SJCRH30 (cell line): Measurements from ENCODE around the gene GDI2. TPM values are rescaled to one million over a fixed set of nuclear protein-coding genes. Genes with fewer than 3 reads are reported as not detected.
"Not testable (repeated sequence)": the region's sequence is repeated elsewhere in the genome, so short reads cannot be mapped to it uniquely, and the experiment has no call there.

ENCODE experiments used
- DNase-seq, 2 experiments: peaks; one replicate each; pipeline ENCODE4 v3.0.0-alpha.2; 2015 to 2020
- H3K27ac ChIP-seq: fragments of 250-450 bp; sonication (Bioruptor Pico); 2 replicates; pipeline ENCODE4 v1.5.1; 2020; ENCODE audit warnings: mild to moderate bottlenecking, moderate library complexity
- H3K27me3 ChIP-seq: fragments of 250-450 bp; sonication (Bioruptor Pico); 2 replicates; pipeline ENCODE4 v1.5.1; 2020; ENCODE audit warnings: mild to moderate bottlenecking, moderate library complexity
- H3K36me3 ChIP-seq: fragments of 250-450 bp; sonication (Bioruptor Pico); 2 replicates; pipeline ENCODE4 v1.5.1; 2020; ENCODE audit warnings: mild to moderate bottlenecking, moderate library complexity
- H3K4me1 ChIP-seq: fragments of 250-450 bp; sonication (Bioruptor Pico); 2 replicates; pipeline ENCODE4 v1.5.1; 2020; ENCODE audit warnings: mild to moderate bottlenecking, moderate library complexity
- H3K4me3 ChIP-seq: fragments of 250-450 bp; sonication (Bioruptor Pico); 2 replicates; pipeline ENCODE4 v1.5.1; 2020; ENCODE audit warnings: mild to moderate bottlenecking, moderate library complexity
- H3K9me3 ChIP-seq: fragments of 250-450 bp; sonication (Bioruptor Pico); replicated peaks from 2 replicates; pipeline ENCODE4 v1.5.1; 2020; ENCODE audit warnings: mild to moderate bottlenecking, moderate library complexity
- total RNA-seq: library from RNA; depleted of rRNA; stranded (reverse); fragments of >200 nt; shearing (Covaris generic); gene quantifications from 2 replicates; pipeline ENCODE4 v1.2.3, GENCODE V29; 2014

The GDI2 gene
- total RNA-seq, 1 experiment from 2014 or later: 291 TPM

GRCh38 chr10:5813091-5813340 is 218 bp downstream of the GDI2 start:
- Histone ChIP-seq H3K27ac (peak overlapping the region; percentile 96), H3K27me3 (no peaks in the 10 kb centered on the region), H3K36me3 (no peaks in the 10 kb centered on the region; the same call in none of the 2 replicates), H3K4me1 (no peaks in the 10 kb centered on the region), H3K9me3 (no peaks in the 10 kb centered on the region), H3K4me3 (peak overlapping the region; percentile 100)
- DNase-seq: no peak

- peak; percentile 32 to 39 for DNase-seq
- peak overlapping the region; percentile 96 for H3K27ac ChIP-seq
- peak overlapping the region; percentile 100 for H3K4me3 ChIP-seq
Measured at GRCh38 chr10:5812283-5813090, 747 bp downstream of the GDI2 start.

GRCh38 chr10:5811387-5811821 is 1.8 kb downstream of the GDI2 start:
- DNase-seq: peak in 1 of 2 experiments; percentile 38
- Histone ChIP-seq H3K36me3 (peaks cover 5% of the 10 kb centered on the region), H3K4me3 (peak overlapping the region; percentile 100), H3K9me3 (no peaks in the 10 kb centered on the region), H3K4me1 (no peaks in the 10 kb centered on the region), H3K27me3 (no peaks in the 10 kb centered on the region), H3K27ac (no peak overlapping the region; the same call in 1 of the 2 replicates)

More at GRCh38 chr10:5812283-5813090, 747 bp downstream of the GDI2 start:
- no peaks in the 10 kb centered on the region for H3K9me3 ChIP-seq
- H3K36me3 ChIP-seq: no peaks in the 10 kb centered on the region; the same call in none of the 2 replicates
- no peaks in the 10 kb centered on the region for H3K4me1 ChIP-seq
- no peaks in the 10 kb centered on the region for H3K27me3 ChIP-seq

GRCh38 chr10:5810225-5810624 is 3.0 kb downstream of the GDI2 start:
- Histone ChIP-seq H3K36me3 (peaks cover 5% of the 10 kb centered on the region), H3K4me3 (no peak overlapping the region), H3K27me3 (no peaks in the 10 kb centered on the region), H3K27ac (no peak overlapping the region), H3K9me3 (no peaks in the 10 kb centered on the region), H3K4me1 (no peaks in the 10 kb centered on the region)
- DNase-seq: no peak

- DNase-seq: no peak
- no peaks in the 10 kb centered on the region for H3K9me3 ChIP-seq
- no peak overlapping the region for H3K27ac ChIP-seq
- H3K27me3 ChIP-seq: no peaks in the 10 kb centered on the region
- H3K4me1 ChIP-seq: no peaks in the 10 kb centered on the region
- H3K4me3 ChIP-seq: no peak overlapping the region
- peaks cover 5% of the 10 kb centered on the region for H3K36me3 ChIP-seq
Measured at GRCh38 chr10:5809527-5810154, 3.6 kb downstream of the GDI2 start.

GRCh38 chr10:5808783-5809392 is 4.3 kb downstream of the GDI2 start:
- H3K9me3 ChIP-seq, H3K4me3 ChIP-seq, DNase-seq, H3K36me3 ChIP-seq, H3K4me1 ChIP-seq, H3K27ac ChIP-seq, H3K27me3 ChIP-seq: not testable (repeated sequence)

- Histone ChIP-seq H3K4me3 (no peak overlapping the region), H3K9me3 (no peaks in the 10 kb centered on the region), H3K27me3 (no peaks in the 10 kb centered on the region), H3K27ac (no peak overlapping the region), H3K4me1 (no peaks in the 10 kb centered on the region), H3K36me3 (peaks cover 8% of the 10 kb centered on the region)
- DNase-seq: no peak
Measured at GRCh38 chr10:5806745-5807144, 6.5 kb downstream of the GDI2 start.

- Histone ChIP-seq H3K27ac (no peak overlapping the region), H3K4me3 (no peak overlapping the region), H3K36me3 (peaks cover 8% of the 10 kb centered on the region), H3K9me3 (no peaks in the 10 kb centered on the region), H3K27me3 (no peaks in the 10 kb centered on the region), H3K4me1 (no peaks in the 10 kb centered on the region)
- no peak for DNase-seq
Measured at GRCh38 chr10:5805711-5806110, 7.5 kb downstream of the GDI2 start.

GRCh38 chr10:5805260-5805659 is 8.0 kb downstream of the GDI2 start:
- Histone ChIP-seq H3K36me3 (peaks cover 8% of the 10 kb centered on the region), H3K4me1 (no peaks in the 10 kb centered on the region), H3K27me3 (no peaks in the 10 kb centered on the region), H3K4me3 (no peak overlapping the region), H3K9me3 (no peaks in the 10 kb centered on the region), H3K27ac (no peak overlapping the region)
- DNase-seq: no peak

- no peak overlapping the region for H3K4me3 ChIP-seq
- no peak for DNase-seq
- H3K9me3 ChIP-seq: no peaks in the 10 kb centered on the region
- H3K27ac ChIP-seq: no peak overlapping the region
- H3K27me3 ChIP-seq: no peaks in the 10 kb centered on the region
- H3K4me1 ChIP-seq: no peaks in the 10 kb centered on the region
- H3K36me3 ChIP-seq: peaks cover 13% of the 10 kb centered on the region; the same call in 1 of the 2 replicates
Measured at GRCh38 chr10:5804386-5804785, 8.8 kb downstream of the GDI2 start.

- no peak for DNase-seq
- Histone ChIP-seq H3K36me3 (peaks cover 25% of the 10 kb centered on the region), H3K27ac (no peak overlapping the region), H3K4me3 (no peak overlapping the region), H3K9me3 (no peaks in the 10 kb centered on the region), H3K27me3 (no peaks in the 10 kb centered on the region), H3K4me1 (no peaks in the 10 kb centered on the region)
Measured at GRCh38 chr10:5800782-5801181, 12.5 kb downstream of the GDI2 start.

- Histone ChIP-seq H3K4me1 (no peaks in the 10 kb centered on the region), H3K4me3 (no peak overlapping the region), H3K9me3 (no peaks in the 10 kb centered on the region), H3K36me3 (peaks cover 52% of the 10 kb centered on the region), H3K27me3 (no peaks in the 10 kb centered on the region), H3K27ac (no peak overlapping the region)
- DNase-seq: no peak
Measured at GRCh38 chr10:5794236-5794635, 19.0 kb downstream of the GDI2 start.

GRCh38 chr10:5789626-5790025 is 23.6 kb downstream of the GDI2 start:
- Histone ChIP-seq H3K27ac (no peak overlapping the region), H3K4me1 (no peaks in the 10 kb centered on the region), H3K4me3 (no peak overlapping the region), H3K9me3 (no peaks in the 10 kb centered on the region), H3K36me3 (peaks cover 62% of the 10 kb centered on the region), H3K27me3 (no peaks in the 10 kb centered on the region)
- no peak for DNase-seq

- peaks cover 63% of the 10 kb centered on the region for H3K36me3 ChIP-seq
- H3K27me3 ChIP-seq: no peaks in the 10 kb centered on the region
- H3K4me3 ChIP-seq: no peak overlapping the region
- H3K4me1 ChIP-seq: no peaks in the 10 kb centered on the region
- H3K9me3 ChIP-seq: no peaks in the 10 kb centered on the region
- DNase-seq: no peak
- H3K27ac ChIP-seq: no peak overlapping the region
Measured at GRCh38 chr10:5788969-5789368, 24.3 kb downstream of the GDI2 start.

- no peak overlapping the region for H3K4me3 ChIP-seq
- H3K4me1 ChIP-seq: no peaks in the 10 kb centered on the region
- H3K9me3 ChIP-seq: no peaks in the 10 kb centered on the region
- no peak for DNase-seq
- H3K27ac ChIP-seq: no peak overlapping the region
- peaks cover 64% of the 10 kb centered on the region for H3K36me3 ChIP-seq
- H3K27me3 ChIP-seq: no peaks in the 10 kb centered on the region
Measured at GRCh38 chr10:5783300-5783699, 29.9 kb downstream of the GDI2 start.
